ENCODE results near the gene KCNIP4.

- no peak for TF ChIP-seq CTCF (IDR thresholded peaks at IDR 0.05)
- no peak for TF ChIP-seq POLR2A (IDR thresholded peaks at IDR 0.05)
These were observed 396.1 kb downstream of the KCNIP4 start for GRCh38 chr4:21552455-21552854.
